ENCODE data around the gene SLC45A1.

The SLC45A1 gene

DNA sequence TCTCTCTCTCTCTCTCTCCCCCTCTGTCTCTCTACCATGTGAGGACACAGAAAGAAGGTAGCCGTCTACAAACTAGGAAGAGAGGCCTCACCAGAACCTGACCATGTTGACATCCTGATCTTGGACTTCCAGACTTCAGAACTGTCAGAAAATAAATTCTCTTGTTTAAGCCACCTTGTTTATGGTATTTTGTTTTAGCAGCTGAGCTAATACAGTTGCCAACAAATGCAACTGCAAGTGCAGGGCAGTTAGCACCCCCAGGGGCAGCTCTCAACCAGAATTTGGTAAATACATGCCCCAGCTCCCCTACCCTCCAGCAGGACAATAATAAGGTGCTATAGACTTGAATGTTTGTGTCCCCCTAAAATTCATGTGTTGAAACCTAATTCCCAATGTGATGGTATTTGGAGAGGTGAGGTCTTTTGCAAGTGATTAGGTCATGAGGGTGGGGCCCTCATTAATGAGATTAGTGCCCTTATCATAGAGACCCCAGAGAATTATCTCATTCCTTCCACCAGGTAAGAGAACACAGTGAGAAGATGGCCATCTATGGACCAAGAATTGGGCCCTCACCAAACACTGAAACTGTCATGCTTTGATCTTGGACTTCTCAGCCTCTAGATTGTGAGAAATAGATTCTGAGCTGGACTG, 6.7 kb upstream of the SLC45A1 start:
- DNase-seq (ENCODE audit: low read depth in 2 of 2): no peak

DNA sequence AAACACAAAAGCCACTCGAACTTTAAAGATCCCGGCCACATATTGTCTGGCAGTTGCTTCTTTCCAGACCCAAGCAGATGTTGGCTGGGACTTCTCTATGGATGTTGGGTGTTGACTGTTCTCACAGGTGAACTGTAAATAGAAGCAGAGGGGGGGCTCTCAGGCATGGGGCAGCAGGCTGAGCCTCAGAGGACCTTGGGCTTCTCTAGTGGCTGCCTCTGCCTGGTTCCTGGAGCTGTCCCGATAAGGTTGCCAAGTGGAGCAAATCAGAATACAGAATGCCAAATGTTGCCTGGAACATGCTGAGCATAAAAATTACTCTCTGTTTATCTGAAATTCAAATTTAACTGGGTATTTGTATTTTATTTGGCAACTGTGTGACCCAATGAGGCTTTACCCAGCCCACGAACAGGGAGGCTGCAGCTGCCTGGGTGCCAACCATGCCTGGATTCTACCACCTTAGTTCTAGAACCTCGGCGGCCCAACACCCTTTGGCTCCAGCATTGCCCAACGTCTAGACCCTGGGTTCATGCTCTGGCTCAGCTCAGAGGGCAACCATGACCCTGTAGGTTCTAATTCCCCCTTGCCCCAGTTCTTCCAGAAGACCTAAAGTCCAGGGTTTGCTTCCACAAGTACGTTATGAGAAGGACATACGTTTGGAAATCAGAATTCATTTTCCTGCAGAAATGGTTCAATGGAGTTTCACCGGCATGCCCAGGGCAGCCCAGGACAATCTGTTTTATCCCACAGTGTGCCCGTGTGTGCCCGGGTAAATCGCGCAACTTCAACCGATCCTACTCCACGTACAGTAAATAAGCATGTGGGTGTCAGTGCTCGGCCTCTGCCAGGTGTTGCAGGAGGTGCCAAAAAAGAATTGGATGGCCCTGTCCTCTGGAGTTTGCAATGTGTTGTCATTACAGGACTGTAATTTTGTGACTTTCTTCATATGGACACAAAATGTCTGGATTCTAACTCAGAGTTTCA, 5.4 kb upstream of the SLC45A1 start:
- DNase-seq (ENCODE audit: low read depth in 2 of 2): no peak

DNA sequence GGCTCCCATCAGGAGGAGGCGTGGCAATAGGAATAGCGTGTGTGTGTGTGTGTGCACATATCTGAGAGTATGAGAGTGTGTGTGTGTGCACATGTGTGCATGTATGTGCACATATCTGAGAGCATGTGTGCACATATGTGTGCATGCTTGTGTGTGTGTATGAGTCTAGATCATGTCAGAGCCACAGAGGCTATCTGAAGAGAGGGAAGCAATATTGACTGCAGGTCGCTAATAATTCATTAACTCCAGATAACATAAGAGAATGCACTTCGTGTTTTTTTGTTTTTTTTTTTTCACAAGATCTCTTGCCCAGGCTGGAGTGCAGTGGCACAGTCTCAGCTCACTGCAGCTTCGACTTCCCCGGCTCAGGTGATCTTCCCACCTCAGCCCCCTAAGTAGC, 4.7 kb upstream of the SLC45A1 start:
- no peak for DNase-seq (ENCODE audit: low read depth in 2 of 2)

GRCh38 chr1:8314346-8315280, 3.3 kb upstream of the SLC45A1 start:
- DNase-seq (ENCODE audit: low read depth in 2 of 2): no peak

GRCh38 chr1:8315573-8316475, 2.1 kb upstream of the SLC45A1 start:
- no peak for DNase-seq (ENCODE audit: low read depth in 2 of 2)

DNA sequence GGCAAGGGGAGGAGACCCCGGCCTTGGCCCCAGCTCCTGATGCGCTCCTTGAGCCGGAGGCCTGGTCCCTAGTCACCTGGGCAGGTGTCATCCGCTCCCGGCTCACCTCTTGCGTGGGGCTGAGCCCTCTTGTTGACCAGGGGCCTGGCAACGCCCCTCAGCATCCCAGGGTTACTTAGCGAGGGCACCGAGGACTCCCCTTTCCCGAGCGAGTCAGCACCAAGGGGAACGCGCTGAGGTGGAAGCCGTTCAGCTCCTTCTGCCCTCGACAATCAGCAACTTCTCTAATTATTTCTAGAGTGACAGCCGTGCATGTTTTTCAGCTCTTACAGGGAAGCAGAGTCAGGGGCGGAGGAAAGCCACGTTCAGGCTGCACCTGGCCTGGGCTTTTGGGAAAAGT, 522 bp downstream of the SLC45A1 start:
- no peak for DNase-seq (ENCODE audit: low read depth in 2 of 2)

GRCh38 chr1:8321612-8322011, 3.7 kb downstream of the SLC45A1 start:
- no peak for DNase-seq (ENCODE audit: low read depth in 2 of 2)

DNA sequence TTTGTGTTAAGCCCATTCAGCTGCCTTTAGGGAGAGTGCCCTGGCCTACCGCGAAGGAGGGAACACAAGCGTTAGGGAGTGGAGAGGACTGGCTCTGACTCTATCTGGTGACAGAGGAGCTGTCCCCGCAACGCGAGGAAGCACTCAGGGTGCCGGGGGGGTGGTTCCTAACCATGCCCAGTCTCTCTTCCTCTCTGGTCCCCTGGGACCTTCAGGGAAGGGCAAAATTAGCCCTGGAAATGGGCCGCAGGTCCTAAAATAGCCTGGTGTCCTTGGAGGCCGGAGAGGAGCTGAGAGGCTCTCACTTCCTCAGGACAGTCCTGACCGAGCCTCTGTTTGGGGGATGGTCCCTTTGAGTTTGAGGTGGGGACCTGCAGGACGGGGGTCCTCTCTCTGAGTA, 5.8 kb downstream of the SLC45A1 start:
- no peak for DNase-seq (ENCODE audit: low read depth in 2 of 2)

- DNase-seq (ENCODE audit: low read depth in 2 of 2): no peak
Observed at GRCh38 chr1:8324176-8324810, 6.4 kb downstream of the SLC45A1 start.

DNA sequence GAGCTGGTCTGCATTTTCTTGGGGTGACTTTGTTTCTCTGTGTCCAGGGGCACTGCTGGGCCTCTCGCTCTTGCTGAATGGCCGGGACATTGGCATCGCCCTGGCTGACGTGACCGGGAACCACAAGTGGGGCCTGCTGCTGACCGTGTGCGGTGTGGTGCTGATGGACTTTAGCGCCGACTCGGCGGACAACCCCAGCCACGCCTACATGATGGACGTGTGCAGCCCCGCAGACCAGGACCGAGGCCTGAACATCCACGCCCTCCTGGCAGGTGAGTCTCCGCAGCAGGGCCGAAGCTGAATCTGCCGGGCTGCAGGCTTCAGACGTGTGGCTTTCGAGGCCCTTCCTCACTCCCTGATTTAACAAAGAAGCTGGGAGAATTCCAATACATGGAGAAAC, 7.9 kb downstream of the SLC45A1 start:
- DNase-seq (ENCODE audit: low read depth in 2 of 2): no peak

GRCh38 chr1:8326265-8326664, 8.4 kb downstream of the SLC45A1 start:
- no peak for DNase-seq (ENCODE audit: low read depth in 2 of 2)

- DNase-seq (ENCODE audit: low read depth in 2 of 2): no peak
Observed at GRCh38 chr1:8328271-8328670, 10.4 kb downstream of the SLC45A1 start.

DNA sequence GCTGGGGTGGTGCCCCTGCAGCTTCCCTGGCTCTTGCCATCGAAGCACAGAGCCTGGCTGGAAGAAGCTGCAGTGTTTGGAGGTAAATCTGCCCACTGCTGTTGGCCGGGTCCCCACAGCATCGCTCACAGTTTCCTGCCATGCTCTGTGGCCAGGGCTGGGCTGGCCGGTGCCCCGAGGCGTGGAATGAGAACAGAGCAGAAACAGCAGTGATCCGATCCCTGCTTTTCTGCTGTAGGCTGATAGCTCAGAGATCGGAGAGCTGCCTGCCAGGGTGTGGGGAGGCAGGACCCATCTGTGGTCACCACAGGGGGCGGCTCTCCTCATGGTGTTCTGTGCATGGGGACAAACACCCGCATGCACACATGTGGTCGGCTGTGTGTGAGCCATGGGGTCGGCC, 11.5 kb downstream of the SLC45A1 start:
- no peak for DNase-seq (ENCODE audit: low read depth in 2 of 2)

GRCh38 chr1:8329858-8330257, 11.9 kb downstream of the SLC45A1 start:
- DNase-seq (ENCODE audit: low read depth in 2 of 2): no peak

GRCh38 chr1:8330271-8331125, 12.6 kb downstream of the SLC45A1 start:
- DNase-seq (ENCODE audit: low read depth in 2 of 2): no peak

- DNase-seq (ENCODE audit: low read depth in 2 of 2): no peak
Observed at GRCh38 chr1:8332806-8333205, 14.9 kb downstream of the SLC45A1 start.

DNA sequence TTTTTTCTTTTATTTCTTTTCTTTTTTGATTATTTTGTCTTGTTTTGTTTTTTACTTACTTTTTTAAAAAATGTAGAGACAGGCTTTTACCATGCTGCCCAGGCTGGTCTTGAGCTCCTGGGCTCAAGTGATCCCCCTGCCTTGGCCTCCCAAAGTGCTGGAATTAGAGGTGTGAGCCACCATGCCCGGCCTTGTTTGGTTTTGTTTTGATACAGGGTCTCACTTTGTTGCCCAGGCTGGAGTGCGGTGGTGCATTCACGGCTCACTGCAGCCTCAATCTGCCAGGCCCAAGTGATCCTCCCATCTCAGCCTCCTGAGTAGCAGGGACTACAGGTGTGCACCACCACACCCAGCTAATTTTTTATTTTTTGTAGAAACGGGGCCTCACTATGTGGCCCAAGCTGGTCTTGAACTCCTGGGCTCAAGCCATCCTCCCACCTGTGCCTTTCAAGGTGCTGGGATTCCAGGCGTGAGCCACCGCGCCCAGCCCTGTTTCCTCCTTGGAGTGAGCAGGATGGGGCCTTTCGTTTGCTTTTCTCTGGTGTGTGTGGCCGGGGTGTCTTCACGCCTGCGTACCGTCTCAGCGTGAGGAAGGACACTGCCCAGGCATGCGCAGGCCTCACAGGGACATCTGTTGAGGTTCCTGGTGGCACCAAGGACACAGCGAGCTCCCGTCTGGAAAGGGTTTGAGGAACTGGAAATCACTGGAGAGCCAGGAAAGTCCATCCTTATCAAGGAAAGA, 15.5 kb downstream of the SLC45A1 start:
- DNase-seq (ENCODE audit: low read depth in 2 of 2): no peak

DNA sequence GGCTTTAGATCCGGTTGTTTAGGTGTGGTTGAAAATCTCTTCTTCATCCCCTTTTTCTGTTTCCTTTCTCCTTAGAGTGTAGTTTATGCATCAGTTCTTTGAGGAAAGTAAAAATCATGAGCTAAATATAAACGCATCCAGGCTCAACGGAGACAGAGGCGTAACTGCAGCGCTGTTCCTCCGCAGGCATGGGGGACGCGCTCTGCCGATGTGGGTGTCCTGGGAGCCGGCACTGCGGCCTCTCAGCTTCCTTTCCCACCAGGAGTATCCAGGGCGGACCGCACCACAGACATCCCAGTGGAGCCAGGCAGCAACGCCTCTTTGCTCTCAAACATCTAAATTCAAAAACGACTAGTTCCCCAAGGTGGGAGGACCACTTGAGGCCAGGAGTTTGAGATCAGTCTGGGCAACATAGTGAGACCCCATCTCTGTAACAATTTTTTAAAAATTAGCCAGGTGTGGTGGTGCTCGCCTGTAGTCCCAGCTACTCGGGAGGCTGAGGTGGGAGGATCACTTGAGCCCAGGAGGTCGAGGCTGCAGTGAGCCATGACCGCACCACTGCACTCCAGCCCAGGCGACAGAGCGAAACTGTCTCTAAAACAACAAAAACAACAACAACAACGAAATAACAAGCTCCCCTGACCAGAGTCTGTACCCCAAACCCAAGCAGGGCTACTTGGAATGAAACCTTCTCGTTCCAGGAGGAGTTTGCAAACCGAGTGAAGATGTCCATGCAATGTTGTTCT, 16.4 kb downstream of the SLC45A1 start:
- no peak for DNase-seq (ENCODE audit: low read depth in 2 of 2)
